ENCODE data around the gene LGALS7.

GRCh38 chr19:38742296-38742695 lies 31.0 kb downstream of the LGALS7 start:
- TF ChIP-seq CTCF (IDR thresholded peaks at IDR 0.05) (no peak), POLR2A (IDR thresholded peaks at IDR 0.05) (no peak)
